WTC11 (cell line): Measurements from ENCODE around the gene NYAP1. TPM values are rescaled to one million over a fixed set of nuclear protein-coding genes. Genes with fewer than 3 reads are reported as not detected.

ENCODE experiments used
- ATAC-seq: fragments of 200-7000 bp; cut with Tn5 transposase; 2 replicates; pipeline ENCODE4 v1.10.0; 2021; ENCODE audit warnings: mild to moderate bottlenecking, moderate library complexity
- CTCF ChIA-PET: fragments of 300-600 bp; sonication (Branson Sonifier 250); formaldehyde crosslinking; loops from one replicate; lab custom pipeline; 2021; ENCODE audit warnings: antibody characterized with exemption; lab: Charles Lee
- POLR2A ChIA-PET: fragments of 350-600 bp; sonication (Branson Sonifier 250); formaldehyde crosslinking; loops from one replicate; lab custom pipeline; 2021; ENCODE audit warnings: antibody characterized with exemption; lab: Charles Lee
- DNase-seq: peaks from one replicate; pipeline ENCODE4 v3.0.0; 2021; ENCODE audit warnings: low spot score
- H3K27ac Mint-ChIP-seq: 2 replicates; pipeline ENCODE4 v1.8.0; 2021; ENCODE audit warnings: mixed read lengths
- H3K27me3 Mint-ChIP-seq: 2 replicates; pipeline ENCODE4 v1.8.0; 2021; ENCODE audit warnings: low read depth, mild to moderate bottlenecking, moderate library complexity, mixed read lengths
- H3K36me3 Mint-ChIP-seq: 2 replicates; pipeline ENCODE4 v1.8.0; 2021; ENCODE audit warnings: mixed read lengths
- H3K4me1 Mint-ChIP-seq: 2 replicates; pipeline ENCODE4 v1.8.0; 2022; ENCODE audit warnings: mixed read lengths
- H3K4me3 Mint-ChIP-seq: 2 replicates; pipeline ENCODE4 v1.8.0; 2021; ENCODE audit warnings: mild to moderate bottlenecking, moderate library complexity, mixed read lengths
- H3K9me3 Mint-ChIP-seq: 2 replicates; pipeline ENCODE4 v1.8.0; 2021; ENCODE audit warnings: mixed read lengths
- AFF4 ChIP-seq: sonication (generic); formaldehyde crosslinking; IDR thresholded peaks from 2 replicates; pipeline ENCODE4 v1.8.1; 2023; ENCODE audit warnings: mild to moderate bottlenecking, missing genetic modification reagents, borderline replicate concordance
- AR ChIP-seq: fragments of 250-450 bp; sonication (Bioruptor Pico); IDR thresholded peaks from 2 replicates; pipeline ENCODE4 v1.9.0; 2021; ENCODE audit warnings: mild to moderate bottlenecking
- CREB1 ChIP-seq: sonication (generic); formaldehyde crosslinking; IDR thresholded peaks from 2 replicates; pipeline ENCODE4 v1.8.0; 2023; ENCODE audit warnings: mild to moderate bottlenecking, missing genetic modification reagents
- E2F5 ChIP-seq: sonication (generic); formaldehyde crosslinking; IDR thresholded peaks from 2 replicates; pipeline ENCODE4 v1.8.1; 2022; ENCODE audit warnings: mild to moderate bottlenecking, moderate library complexity, missing genetic modification reagents
- ERG ChIP-seq: fragments of 250-450 bp; sonication (Bioruptor Pico); IDR thresholded peaks from 2 replicates; pipeline ENCODE4 v1.8.0; 2021; ENCODE audit warnings: mild to moderate bottlenecking
- IRF1 ChIP-seq: sonication (generic); formaldehyde crosslinking; IDR thresholded peaks from 2 replicates; pipeline ENCODE4 v1.8.0; 2023; ENCODE audit warnings: missing genetic modification reagents
- KAT7 ChIP-seq: sonication (generic); formaldehyde crosslinking; IDR thresholded peaks from 2 replicates; pipeline ENCODE4 v1.8.1; 2023; ENCODE audit warnings: missing genetic modification reagents, mild to moderate bottlenecking, borderline replicate concordance
- MAX ChIP-seq: sonication (generic); formaldehyde crosslinking; IDR thresholded peaks from 2 replicates; pipeline ENCODE4 v1.8.0; 2022; ENCODE audit warnings: mild to moderate bottlenecking, missing genetic modification reagents
- NFATC4 ChIP-seq: fragments of 250-450 bp; sonication (Bioruptor Pico); IDR thresholded peaks from 2 replicates; pipeline ENCODE4 v1.9.0; 2021; ENCODE audit warnings: mild to moderate bottlenecking
- NR3C1 ChIP-seq: sonication (generic); formaldehyde crosslinking; conservative IDR thresholded peaks from 2 replicates; pipeline ENCODE4 v1.8.1; 2023; ENCODE audit warnings: low read depth, mild to moderate bottlenecking, missing genetic modification reagents
- OVOL2 ChIP-seq: fragments of 250-450 bp; sonication (Bioruptor Pico); IDR thresholded peaks from 2 replicates; pipeline ENCODE4 v1.9.0; 2021; ENCODE audit warnings: mild to moderate bottlenecking, borderline replicate concordance
- RELA ChIP-seq: sonication (generic); formaldehyde crosslinking; IDR thresholded peaks from 2 replicates; pipeline ENCODE4 v1.8.1; 2022; ENCODE audit warnings: missing genetic modification reagents, mild to moderate bottlenecking, borderline replicate concordance
- RORB ChIP-seq: fragments of 250-450 bp; sonication (Bioruptor Pico); IDR thresholded peaks from 2 replicates; pipeline ENCODE4 v1.9.0; 2021; ENCODE audit warnings: mild to moderate bottlenecking
- ZNF121 ChIP-seq: sonication (generic); formaldehyde crosslinking; IDR thresholded peaks from 2 replicates; pipeline ENCODE4 v1.8.0; 2023; ENCODE audit warnings: missing genetic modification reagents
- ZNF219 ChIP-seq: sonication (generic); formaldehyde crosslinking; IDR thresholded peaks from 2 replicates; pipeline ENCODE4 v1.8.0; 2023; ENCODE audit warnings: missing genetic modification reagents, mild to moderate bottlenecking, borderline replicate concordance
- ZNF532 ChIP-seq: fragments of 250-450 bp; sonication (Bioruptor Pico); IDR thresholded peaks from 2 replicates; pipeline ENCODE4 v1.9.0; 2021; ENCODE audit warnings: mild to moderate bottlenecking, borderline replicate concordance
- total RNA-seq: library from RNA; stranded (reverse); gene quantifications from 3 replicates; pipeline ENCODE4 v1.2.3, GENCODE V29; 2021

Gene NYAP1
- total RNA-seq, 1 experiment from 2014 or later, result 6.7 TPM

- TF ChIP-seq AR (CRISPR knock-in tag), result no peak
- TF ChIP-seq KAT7, result no peak
- no peak for TF ChIP-seq ERG
- TF ChIP-seq NR3C1, result no peak
- TF ChIP-seq NFATC4 (CRISPR knock-in tag), result no peak
- no peak for TF ChIP-seq MAX (CRISPR knock-in tag)
- no peak for TF ChIP-seq ZNF121 (CRISPR knock-in tag)
- TF ChIP-seq ZNF532 (CRISPR knock-in tag), result no peak
- no peak for TF ChIP-seq RELA (CRISPR knock-in tag)
- TF ChIP-seq AFF4 (CRISPR knock-in tag), result no peak
- no peak for TF ChIP-seq ZNF219 (CRISPR knock-in tag)
- no peak for TF ChIP-seq IRF1 (CRISPR knock-in tag)
- TF ChIP-seq OVOL2, result no peak
These were observed 22.7 kb downstream of the NYAP1 start (continued) for GRCh38 chr7:100506356-100506923.

- Mint-ChIP-seq H3K27ac (no peak overlapping the region), H3K27me3 (no peaks in the 10 kb centered on the region), H3K4me1 (no peaks in the 10 kb centered on the region), H3K9me3 (no peaks in the 10 kb centered on the region), H3K4me3 (no peak overlapping the region), H3K36me3 (no peaks in the 10 kb centered on the region)
- ChIA-PET POLR2A (no interaction called here), CTCF (no interaction called here)
- DNase-seq (no peak), ATAC-seq (no peak)
- no peak for TF ChIP-seq AR (CRISPR knock-in tag)
- TF ChIP-seq E2F5 (CRISPR knock-in tag), result no peak
- no peak for TF ChIP-seq RORB (CRISPR knock-in tag)
- TF ChIP-seq CREB1 (CRISPR knock-in tag), result no peak
These were observed 25.5 kb downstream of the NYAP1 start for GRCh38 chr7:100509231-100509630.
